HG03521 (cell line): Measurements from ENCODE around the gene MASP1.
"Not testable (repeated sequence)": the region's sequence is repeated elsewhere in the genome, so short reads cannot be mapped to it uniquely, and the experiment has no call there.

ENCODE experiments used
- ATAC-seq: cut with Tn5 transposase; IDR thresholded peaks from one replicate; pipeline ENCODE4 v1.9.1; 2021; ENCODE audit warnings: mild to moderate bottlenecking, moderate library complexity; ENCODE audit not compliant: unreplicated experiment

Gene MASP1

DNA sequence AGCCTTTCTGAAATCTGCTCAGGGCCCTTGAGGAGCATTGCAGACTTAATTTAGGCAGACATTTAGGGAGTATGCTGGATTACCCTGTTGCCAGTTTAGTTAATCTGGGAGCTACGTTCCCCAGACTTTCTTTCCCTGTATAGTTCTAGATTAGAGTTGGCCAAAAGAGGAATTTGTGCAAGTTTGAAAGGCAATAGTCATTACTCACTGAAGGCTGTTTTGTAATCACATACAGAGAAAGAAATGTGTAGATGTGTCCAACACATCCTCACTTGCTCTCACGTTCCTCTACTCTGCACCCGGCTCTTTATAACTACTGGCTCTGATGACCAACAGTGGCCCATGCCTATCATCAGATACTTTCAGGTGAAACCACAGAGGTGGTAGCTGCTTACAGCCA lies 24.2 kb downstream of the MASP1 start:
- ATAC-seq: no peak

DNA sequence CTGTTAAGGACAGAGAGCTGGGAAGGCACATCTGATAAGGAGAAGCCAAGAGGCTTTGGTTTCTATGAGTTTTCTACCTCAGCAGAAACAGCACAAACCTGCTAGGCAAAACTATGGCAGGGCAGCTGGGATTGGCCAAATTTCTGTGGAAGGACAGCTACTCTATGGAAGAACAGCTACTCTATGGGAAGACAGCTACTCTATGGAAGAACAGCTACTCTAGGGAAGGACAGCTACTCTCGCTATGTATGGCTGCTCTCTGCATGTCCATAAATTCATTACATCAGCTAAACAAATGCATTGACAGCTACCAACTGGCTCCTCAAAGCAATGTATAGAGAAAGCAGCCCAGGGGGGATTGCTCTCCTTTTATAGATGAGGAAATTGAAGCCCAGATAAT lies 24.8 kb downstream of the MASP1 start:
- no peak for ATAC-seq

DNA sequence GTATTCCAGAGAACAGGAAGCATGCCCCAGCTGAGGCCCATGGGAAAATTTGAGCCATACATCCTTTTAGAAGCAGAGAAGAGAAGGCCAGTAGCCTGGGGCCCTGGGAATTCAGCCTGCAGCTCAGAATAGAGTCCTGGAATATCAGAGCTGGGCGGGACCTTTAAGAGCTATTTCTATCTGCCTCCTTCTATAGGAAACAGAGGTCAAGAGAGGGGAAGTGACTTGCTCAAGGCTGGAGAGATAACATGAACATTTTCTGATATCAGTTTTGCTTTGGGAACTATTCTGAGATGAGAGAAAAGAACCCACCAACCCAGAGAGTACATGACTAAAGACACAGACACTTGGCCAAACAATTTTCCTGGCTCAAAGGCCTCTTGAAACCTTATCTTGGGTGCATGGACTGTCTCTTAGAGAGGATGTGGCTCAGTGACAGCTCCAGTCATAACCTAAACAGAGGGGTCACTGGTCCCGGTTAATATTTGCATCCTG lies 26.0 kb downstream of the MASP1 start:
- no peak for ATAC-seq

DNA sequence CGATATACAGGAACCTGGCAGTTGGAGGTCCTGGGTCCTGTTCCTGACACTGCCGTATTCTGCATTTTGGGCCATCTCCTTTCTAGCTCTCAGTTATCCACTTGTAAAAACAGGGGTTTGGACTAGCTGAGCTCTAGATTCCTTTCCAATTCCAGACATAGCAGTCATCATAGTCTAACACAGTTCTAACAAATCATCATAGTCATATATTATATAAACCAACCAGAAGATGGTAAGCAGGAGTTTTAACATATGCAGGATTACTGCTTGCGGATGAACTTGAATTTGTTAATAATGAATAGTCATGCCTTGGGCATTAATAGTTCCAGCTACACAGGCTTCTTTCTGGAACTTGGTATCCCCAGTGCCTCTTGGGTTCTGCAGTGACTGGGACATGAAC lies 26.6 kb downstream of the MASP1 start:
- no peak for ATAC-seq

DNA sequence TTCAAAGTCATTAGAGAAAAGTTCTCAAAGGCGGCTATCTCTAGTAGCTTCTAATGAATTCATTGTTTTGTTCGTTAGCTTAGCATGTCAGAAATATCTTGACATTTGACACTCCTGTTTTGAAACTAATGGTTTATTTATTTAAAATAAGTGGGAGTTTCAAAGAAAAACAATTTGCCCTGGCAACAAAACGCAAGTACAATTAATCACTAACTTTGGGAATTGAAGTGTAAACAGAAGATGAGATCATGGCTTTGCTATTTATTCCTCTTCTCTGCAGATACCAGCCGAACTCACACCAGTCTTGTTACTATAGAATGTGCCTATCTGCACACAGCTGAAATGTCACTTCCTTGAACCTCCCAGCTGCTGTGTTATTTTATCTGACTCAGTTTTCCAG lies 27.5 kb downstream of the MASP1 start:
- no peak for ATAC-seq

DNA sequence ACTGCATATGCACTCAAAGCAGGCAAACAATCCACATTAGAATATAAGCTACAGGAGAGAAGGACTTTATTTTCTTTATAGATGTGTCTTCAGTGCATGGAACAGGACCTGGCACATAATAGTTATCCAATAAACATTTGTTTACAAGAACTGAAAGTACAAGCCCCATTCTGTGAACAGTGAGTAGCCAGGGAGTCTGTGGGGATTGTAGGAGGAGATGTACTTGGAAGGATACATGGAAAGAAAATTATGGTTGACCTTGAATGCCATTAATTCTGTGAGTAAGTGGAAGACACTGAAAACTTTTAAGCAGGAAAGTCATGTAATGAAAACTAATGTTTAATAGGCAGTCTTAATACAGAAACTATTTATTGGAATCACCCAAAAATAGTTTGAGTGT lies 28.3 kb downstream of the MASP1 start:
- ATAC-seq: no peak

DNA sequence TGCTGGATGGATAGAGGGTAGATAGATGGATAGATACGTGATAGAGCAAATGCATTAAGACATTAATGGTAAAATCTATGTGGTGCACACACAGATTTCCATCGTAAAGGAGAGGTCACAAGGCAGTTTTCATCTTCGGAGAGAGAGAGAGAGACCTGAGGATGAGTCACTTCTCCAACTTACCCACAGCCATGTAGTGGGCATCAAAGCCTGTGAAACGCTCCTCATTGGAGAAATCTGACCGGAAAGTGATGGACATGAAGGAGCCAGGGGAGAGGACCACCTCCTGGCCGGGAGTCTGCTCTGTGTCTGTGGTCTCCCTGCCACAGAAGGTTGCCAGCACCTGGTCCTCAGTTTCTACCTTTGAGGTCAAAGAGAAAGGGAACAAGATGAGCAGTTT lies 29.2 kb downstream of the MASP1 start:
- ATAC-seq: no peak

DNA sequence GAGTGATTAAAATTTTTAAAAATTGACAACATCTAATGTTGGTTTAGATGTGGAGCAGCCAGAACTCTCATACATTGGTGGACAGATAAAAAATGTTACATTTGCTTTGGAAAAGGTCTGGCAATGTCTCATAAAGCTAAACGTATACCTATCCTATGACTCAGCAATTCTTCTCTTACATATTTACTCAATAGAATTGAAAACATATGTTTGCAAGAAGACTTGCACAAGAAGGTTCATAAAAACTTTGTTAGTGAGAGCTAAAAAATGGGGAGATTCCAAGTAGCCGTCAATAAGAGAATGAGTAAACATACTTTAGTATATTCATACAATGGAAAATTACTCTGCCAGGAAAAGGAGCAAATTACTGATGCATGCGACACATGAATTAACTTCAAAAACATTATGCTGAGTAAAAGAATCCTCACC lies 30.0 kb downstream of the MASP1 start:
- no peak for ATAC-seq

DNA sequence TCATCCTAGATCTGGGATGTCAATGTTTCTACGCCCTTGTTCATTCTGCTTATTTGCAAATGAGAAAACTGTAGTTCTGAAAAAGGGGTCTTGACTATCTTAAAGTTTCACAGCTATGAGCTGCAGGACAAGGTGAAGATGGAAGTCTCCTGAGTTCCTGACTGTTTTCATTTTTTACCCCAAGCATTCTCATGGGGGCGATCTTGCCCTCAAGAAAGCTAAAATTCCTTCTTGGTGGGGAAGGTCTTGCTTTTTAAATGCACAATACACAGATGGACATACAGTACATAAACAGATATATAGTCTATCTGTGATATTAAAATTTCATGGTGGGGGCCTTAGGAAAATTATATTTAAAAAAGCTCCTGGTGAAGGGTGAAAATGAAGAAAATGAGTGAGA lies 32.4 kb downstream of the MASP1 start:
- ATAC-seq: no peak

DNA sequence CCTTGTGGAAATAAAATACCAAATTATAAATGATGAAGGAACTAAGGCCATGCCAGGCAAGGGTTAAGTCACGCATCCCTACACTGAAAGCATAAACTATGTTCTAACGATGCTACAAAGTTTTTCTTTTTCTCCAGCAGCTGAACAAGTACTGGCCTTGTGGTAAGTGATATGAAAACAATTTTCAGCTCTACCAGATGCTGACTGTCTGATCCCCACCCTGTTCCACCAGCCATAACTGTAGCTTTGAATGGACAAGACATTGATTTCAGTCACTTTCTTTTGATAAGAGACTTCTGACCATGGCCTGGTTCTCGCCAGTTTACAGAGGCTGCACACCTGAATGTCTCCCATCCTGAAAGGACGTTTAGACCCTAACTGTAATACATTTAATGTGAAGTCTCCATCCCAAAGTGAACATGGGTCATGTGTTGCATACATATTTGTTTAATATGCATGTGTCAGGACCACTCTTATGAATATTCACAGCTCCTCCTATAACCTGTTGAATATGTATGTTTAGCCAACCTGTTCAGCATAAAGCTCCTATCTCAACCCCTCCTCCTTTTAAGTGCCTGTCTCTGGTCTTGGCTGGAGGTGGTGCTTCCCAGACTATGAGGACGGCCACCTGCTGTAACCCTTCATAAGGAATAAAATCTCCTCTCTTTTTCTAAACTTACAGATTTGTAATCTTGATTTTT lies 33.4 kb downstream of the MASP1 start:
- ATAC-seq: no peak

DNA sequence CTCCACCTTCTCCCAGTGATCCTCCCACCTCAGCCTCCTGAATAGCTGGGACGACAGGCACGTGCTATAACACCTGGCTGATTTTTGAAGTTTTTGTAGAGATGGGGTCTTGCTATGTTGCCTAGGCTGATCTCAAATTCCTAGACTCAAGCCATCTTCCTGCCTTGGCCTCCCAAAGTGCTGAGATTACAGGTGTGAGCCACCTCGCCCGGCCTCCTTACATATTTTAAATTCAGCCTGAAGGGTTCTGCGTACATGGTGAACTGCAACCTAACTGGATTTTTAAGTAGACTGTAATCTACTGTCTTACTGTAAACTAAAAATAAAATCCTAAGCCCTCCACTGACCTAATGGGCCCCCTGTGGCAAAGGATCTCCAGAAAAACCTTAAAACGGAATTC lies 34.1 kb downstream of the MASP1 start:
- no peak for ATAC-seq

DNA sequence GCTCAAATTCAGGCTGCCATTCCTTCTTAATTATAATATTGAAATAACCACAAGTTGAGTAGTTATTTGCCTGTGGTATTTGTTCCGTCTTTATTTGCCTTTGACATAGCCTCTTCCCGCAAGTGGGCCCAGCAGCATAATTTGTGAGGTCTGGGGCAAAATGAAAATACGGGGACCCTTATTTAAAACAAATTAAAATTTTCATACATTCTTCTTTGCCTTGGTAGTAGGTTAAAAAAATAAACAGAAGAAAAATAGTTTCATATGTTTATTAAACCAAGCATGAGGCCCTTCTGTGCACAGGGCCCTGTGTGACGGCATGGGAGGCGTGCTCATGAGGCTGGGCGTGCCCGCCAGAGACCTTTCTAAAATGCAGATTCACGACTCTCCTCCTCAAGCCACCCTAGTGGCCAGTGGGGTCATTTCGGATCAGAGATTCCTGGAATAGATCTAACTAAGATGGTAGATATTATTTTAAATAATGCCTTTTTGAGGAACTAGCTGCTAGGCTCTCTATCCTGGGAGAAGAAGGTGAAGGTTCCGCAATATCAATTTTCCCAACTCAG lies 35.4 kb downstream of the MASP1 start:
- no peak for ATAC-seq

DNA sequence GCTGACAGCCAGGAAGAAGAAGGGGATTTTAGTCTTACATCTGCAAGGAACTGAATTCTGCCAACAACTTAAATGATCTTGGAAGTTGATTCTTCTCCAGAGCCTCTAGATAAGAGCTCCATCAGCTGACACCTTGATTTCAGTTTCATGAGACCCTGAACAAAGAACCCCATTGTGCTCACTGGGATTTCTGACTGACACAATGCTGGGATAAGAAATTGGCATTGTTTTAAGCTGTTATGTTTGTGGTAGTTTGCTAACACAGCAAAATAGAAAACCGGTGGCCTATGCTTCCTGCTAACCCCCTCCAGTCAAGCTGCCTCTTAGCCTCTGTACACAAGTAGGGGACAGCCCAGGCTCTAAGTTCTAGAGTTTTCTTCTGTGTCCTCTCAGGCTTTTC lies 36.2 kb downstream of the MASP1 start:
- ATAC-seq: no peak

DNA sequence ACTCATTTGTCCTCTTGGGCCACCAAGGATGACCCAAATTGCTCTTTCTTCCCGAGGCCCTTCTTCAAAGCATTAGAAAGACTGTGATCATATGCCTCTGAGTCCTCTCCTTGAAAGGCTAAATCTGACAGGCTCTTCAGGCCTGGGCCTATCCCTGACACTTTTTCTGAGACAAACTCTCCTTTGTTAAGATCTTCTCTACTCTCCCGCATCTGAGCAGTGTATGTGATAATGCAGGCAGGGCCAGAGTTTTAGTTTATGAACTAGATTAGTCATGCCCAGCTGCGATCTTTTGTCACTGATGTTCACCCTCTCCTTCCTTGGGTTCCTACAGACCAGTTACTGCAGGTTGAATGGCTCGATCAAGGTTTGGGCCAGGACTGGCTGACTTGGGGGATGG lies 39.2 kb downstream of the MASP1 start:
- ATAC-seq: no peak

DNA sequence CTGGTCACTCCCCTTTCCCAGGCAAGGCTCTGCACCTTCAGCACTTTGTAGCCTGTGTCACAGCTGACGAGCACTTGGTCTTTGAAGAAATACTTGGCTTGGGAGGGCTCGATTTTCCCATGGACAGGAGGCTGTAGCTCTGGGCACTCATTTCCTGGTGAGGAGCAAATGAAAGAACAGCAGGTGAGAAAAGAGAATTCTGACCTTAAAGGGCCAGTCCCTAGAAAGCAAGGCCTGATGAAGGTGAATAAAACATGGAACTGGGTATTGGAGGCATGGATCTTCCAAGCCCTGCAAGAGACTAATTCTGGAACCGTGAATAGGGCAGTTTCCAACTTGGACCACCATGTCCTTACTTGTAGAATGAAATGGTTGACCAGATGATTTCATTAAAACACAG lies 39.9 kb downstream of the MASP1 start:
- no peak for ATAC-seq

DNA sequence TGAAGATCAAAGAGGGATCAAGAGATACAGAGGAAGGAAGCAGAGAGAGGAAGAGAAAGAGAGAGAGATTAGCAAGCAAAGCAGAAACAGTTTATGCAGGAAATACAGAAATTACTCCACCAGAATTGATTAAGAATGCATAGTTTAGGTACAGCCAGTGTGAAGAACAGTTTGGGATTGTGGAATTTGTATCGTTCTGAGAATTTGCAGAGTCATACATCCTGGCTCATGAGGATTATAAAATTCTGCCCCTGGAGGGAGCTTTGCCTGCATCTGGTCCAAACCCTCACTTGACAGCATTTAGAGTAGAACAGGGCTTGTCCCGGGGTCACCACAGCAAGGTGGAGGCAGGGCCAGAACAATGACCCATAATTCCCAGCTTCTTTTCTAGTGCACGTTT lies 44.1 kb downstream of the MASP1 start:
- no peak for ATAC-seq

DNA sequence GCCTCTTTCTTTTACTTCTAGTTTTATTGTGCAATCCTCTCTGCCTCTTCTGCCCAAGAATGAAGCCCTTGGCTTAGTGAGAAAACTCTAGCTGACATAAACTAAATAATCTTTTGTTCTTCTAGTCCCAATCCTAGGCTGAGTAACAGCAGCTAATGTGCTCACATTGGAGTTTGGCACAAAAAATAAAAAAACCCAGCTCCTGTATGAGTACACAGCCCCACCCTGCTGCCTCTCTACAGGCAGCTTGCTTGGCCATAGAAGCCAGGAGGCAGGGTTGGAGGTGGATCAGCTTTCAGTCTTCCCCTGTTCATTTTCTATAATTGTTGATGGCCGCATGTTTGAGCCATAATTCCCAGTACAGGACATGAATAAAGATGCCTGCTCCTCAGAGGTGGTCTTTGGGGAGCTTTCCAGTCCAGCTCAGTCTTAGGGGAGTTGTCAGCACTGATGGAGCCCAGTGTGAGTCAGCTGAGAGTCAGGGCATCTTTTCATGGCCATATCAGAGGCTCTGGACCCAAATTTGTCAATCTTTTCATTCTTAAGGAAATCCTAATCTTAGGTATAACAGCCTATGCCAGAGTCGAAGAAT lies 47.5 kb downstream of the MASP1 start:
- ATAC-seq: no peak

DNA sequence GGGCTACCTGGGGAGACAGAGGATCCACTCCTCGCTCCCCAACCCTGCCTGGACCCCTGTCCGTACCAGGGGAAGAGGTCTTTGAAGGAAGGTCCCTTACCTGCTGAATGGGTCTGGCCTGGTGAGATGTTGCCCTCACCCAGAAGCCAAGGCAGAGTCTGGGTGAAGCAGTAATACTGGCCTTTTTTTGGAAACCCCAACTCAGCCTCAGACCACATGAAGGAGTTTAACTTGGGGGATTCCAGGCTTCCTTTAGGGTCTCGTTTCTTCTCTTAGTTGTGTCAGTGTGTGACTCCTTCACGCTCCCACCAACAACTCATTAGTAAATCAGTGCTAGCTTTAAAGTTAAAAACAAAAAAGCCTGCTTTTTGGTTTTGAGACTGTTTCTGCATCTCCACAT lies 48.6 kb downstream of the MASP1 start:
- no peak for ATAC-seq

DNA sequence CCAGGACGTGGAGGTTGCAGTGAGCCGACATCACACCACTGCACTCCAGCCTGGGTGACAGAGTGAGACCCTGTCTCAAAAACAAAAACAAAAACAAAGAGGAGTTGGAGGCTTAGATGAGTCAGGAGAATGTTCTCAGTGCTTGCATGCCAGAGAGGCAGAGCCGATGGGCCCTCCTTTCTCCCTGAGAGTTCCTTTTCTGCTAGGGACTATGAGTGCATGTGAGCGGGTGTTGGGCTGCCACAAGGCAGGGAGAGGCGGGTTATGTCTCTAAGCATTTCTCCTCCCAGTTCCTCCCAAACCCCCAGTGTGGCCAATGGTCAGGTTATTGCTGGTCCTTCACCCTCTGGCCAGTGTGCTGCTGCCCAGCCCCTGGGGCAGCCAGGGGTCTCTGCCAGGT lies 49.1 kb downstream of the MASP1 start:
- ATAC-seq: no peak

DNA sequence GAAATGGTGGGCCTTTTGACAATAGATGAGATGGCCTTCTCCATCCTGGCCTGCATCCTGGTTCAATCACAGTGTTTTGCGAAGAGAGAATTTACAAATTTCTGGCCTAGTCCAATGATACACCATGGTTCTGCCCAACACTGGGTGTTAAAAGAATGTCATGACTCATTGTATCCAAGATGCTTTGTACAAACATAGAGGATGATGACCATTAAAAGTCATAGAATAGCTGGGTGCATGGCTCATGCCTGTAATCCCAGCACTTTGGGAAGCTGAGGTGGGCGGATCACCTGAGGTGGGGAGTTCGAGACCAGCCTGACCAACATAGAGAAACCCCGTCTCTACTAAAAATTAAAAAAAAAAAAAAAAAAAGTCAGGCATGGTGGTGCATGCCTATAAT lies 52.7 kb downstream of the MASP1 start:
- ATAC-seq: not testable (repeated sequence)

DNA sequence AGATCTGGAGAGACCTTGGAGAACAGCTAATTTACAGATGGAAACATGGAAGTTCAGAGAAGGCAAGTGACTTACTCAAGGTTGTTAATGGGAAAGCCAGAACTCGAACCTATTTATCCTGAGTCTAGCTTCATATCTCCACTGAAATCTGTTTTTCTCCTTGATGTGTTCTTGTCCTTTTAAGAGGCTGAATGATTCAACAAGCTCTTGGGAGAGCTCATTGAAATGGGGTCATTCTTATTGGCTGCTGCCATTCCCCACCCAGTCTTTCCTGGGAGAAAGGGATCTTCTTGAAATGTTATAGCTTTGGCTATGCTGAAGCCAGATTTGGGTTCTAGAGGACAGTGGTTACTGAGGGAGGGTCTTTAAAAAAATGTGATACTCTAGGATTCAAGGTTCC lies 53.3 kb downstream of the MASP1 start:
- ATAC-seq: no peak

DNA sequence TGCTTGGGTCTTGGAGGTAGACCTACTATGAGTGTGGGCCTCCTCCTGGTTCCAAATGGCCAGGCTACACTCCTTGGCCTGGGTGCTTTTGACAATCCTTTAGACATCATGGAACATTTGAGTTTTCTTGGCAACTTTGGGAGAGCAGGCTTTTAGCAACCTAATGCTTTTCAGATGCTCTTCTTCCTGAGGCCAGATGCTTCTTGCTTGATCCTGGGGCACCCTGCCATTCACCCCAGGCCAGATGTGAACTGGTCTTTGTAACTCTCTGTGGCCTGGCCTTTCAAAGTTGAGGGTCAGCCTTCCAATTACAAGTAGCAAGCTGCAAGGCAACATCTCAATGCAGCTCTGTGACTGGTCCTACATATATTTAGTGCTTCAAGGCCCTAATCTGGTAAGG lies 53.8 kb downstream of the MASP1 start:
- no peak for ATAC-seq

DNA sequence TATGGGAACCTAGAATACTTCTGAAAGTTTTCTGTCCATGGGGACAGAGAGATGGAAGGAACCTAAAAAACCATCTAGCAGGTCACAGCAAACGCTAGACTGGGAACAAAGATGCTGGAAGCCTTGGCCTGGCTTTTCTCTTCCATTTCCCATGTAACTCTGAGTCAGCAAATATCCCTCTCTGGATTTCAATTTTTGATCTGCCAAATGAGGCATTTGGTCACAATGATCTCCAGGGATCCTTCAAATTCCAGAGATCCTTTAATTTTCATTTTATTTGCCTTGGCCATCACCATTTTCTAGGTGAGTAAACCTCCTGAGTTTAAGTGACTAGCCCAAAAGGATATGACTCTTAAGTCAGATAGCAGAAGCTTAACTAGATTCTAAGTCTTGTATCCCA lies 54.6 kb downstream of the MASP1 start:
- no peak for ATAC-seq
